IPS-20b (cell line): Measurements from ENCODE around the gene COL6A2.

Experiments used
- H3K27ac ChIP-seq: one replicate; pipeline ENCODE4 v1.5.1; 2013; ENCODE audit warnings: low read length
- H3K27me3 ChIP-seq: 2 replicates; pipeline ENCODE4 v1.6.1; 2013; ENCODE audit warnings: mild to moderate bottlenecking, low read length, inconsistent platforms; ENCODE audit not compliant: insufficient read depth
- H3K36me3 ChIP-seq: 2 replicates; pipeline ENCODE4 v1.6.1; 2013; ENCODE audit warnings: low read depth, mild to moderate bottlenecking, inconsistent platforms, low read length, moderate library complexity; ENCODE audit not compliant: insufficient read depth
- H3K4me1 ChIP-seq: 2 replicates; pipeline ENCODE4 v1.6.1; 2013; ENCODE audit warnings: mild to moderate bottlenecking, control low read depth, inconsistent platforms, low read length, moderate library complexity; ENCODE audit not compliant: insufficient read depth
- H3K4me3 ChIP-seq: 2 replicates; pipeline ENCODE4 v1.5.1; 2013; ENCODE audit warnings: mild to moderate bottlenecking, low read length, inconsistent platforms
- H3K9ac ChIP-seq: 2 replicates; pipeline ENCODE4 v1.6.1; 2013; ENCODE audit warnings: low read depth, mild to moderate bottlenecking, inconsistent platforms, low read length, moderate library complexity
- H3K9me3 ChIP-seq: 2 replicates; pipeline ENCODE4 v1.6.1; 2013; ENCODE audit warnings: mild to moderate bottlenecking, low read depth, low read length, inconsistent platforms; ENCODE audit not compliant: insufficient read depth

Gene COL6A2

GRCh38 chr21:46148106-46148505 is 50.2 kb downstream of the COL6A2 start:
- Histone ChIP-seq H3K27ac (no peak overlapping the region), H3K9ac (no peak overlapping the region), H3K36me3 (no peaks in the 10 kb centered on the region), H3K4me1 (peaks cover 5% of the 10 kb centered on the region; the same call in 1 of the 2 replicates), H3K4me3 (no peak overlapping the region), H3K9me3 (no peaks in the 10 kb centered on the region), H3K27me3 (no peaks in the 10 kb centered on the region)

DNA sequence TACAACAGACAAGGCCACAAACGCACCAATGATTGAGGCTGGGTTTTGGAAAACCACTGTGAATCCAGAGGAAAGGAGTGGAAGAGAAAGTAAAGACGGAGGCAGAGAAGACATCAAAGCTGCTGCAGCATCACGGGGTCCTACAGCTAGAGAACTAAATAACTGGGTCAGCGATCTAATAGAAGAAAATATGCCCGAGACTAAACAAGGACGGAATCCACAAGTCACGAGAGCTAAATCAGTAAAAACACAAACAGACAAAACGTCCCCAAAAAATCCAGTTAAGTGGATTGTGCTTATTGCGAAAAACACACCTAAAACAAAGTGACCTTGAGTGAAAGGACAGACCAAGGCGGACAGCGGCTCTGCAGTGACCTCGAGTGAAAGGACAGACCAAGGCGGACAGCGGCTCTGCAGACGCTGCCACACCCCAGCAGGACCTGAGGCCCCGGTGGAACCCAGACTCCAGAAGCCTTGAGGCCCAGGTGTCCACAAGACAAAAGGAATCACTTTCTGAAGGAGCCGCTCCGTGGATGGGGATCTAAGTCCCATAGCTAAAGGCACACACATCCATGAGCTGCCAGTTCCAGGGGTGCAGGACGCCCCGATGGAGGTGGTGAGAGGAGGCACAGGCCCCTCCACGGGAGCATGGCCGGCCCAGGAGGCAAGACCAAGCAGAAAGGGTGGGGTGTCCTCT is 51.4 kb downstream of the COL6A2 start:
- H3K9me3 ChIP-seq = no peaks in the 10 kb centered on the region
- no peak overlapping the region for H3K27ac ChIP-seq
- peaks cover 5% of the 10 kb centered on the region; the same call in 1 of the 2 replicates for H3K4me1 ChIP-seq
- no peak overlapping the region for H3K4me3 ChIP-seq
- H3K36me3 ChIP-seq = no peaks in the 10 kb centered on the region
- H3K27me3 ChIP-seq = no peaks in the 10 kb centered on the region
- no peak overlapping the region for H3K9ac ChIP-seq

GRCh38 chr21:46150073-46150472 is 52.2 kb downstream of the COL6A2 start:
- Histone ChIP-seq H3K36me3 (no peaks in the 10 kb centered on the region), H3K27me3 (no peaks in the 10 kb centered on the region), H3K27ac (no peak overlapping the region), H3K4me3 (no peak overlapping the region), H3K9me3 (no peaks in the 10 kb centered on the region), H3K4me1 (peaks cover 5% of the 10 kb centered on the region; the same call in 1 of the 2 replicates), H3K9ac (no peak overlapping the region)

DNA sequence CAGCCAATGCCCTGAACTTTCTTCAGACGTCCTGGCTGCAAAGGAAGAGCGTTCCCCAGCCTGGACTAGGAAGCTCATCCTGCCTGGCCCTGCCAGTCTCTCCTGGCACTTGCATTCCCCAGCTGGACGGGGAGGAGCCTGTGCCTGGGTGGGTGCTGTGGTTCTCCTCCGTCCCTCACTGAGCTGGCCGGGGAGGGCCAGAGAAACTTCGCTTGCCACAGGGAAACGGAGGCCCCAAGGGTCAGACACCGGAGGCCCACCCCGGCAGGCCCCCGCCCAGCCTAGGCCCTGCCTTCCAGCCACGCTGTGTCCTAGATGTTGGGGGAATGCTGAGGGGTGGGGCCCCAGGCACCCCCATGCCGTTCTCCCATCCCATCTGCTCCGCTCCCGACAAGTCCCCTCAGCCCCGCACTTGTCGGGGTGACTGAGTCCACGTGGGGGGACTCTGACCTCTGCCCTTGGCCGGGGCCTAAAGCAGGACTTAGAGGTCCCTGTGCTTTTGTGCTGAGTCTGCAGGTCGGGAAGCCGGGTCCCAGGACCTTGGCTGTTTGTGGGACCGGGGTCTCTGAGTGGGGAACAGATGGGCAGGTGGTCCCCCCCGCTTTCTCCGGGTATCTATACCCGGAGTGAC is 52.7 kb downstream of the COL6A2 start:
- H3K27me3 ChIP-seq = no peaks in the 10 kb centered on the region
- H3K9me3 ChIP-seq = no peaks in the 10 kb centered on the region
- no peak overlapping the region for H3K4me3 ChIP-seq
- peaks cover 5% of the 10 kb centered on the region; the same call in 1 of the 2 replicates for H3K4me1 ChIP-seq
- H3K27ac ChIP-seq = no peak overlapping the region
- no peaks in the 10 kb centered on the region for H3K36me3 ChIP-seq
- H3K9ac ChIP-seq = no peak overlapping the region

GRCh38 chr21:46151261-46151988 is 53.5 kb downstream of the COL6A2 start:
- Histone ChIP-seq H3K27ac (no peak overlapping the region), H3K9ac (no peak overlapping the region), H3K27me3 (no peaks in the 10 kb centered on the region), H3K9me3 (no peaks in the 10 kb centered on the region), H3K4me3 (no peak overlapping the region), H3K4me1 (peaks cover 5% of the 10 kb centered on the region; the same call in 1 of the 2 replicates), H3K36me3 (0 out of 2 replicates have a peak, but pooled peaks cover under 1% of the 10 kb centered on the region)

DNA sequence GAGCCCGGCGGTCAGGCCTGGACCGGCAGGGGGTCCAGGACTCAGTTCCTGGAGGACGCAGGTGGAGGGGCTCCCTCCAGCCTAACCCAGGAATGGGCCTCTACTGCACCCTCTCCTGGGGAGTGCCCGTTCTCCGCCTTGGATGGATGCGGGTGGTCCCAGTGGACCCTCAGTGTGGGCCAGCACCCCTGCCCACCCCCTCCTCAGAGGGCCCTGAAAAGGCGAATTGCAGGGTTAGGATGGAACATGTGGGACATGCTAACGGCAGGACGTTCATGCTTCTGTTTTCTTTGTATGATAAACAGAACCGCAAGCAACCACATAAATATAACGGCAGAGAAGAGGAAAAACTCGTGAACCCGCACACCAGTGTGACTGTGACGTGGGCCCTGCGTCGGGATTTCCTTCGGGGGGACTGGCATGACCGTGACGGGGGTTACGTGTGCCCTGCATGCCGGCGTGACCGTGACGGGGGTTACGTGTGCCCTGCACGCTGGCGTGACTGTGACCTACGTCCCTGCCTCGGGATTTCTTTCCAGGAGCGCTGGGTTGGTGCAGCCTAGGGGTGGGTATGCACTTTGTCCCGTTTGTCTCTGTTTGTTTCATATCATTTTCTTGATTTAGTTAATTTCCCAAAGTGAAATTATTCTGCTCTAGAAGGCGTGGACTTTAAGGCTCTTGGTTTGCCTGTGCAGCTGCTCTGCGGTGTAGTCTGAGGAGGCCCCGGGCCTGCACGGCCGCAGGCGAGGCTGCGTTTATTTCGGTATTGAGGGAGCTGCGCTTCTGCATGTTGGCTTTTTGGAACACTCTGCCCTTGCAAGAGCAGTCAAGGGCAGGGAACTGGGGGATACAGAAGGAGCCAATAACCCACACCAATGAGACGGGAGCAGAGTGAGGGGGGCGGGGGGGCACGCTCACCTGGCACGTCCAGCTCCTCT is 54.3 kb downstream of the COL6A2 start:
- H3K9me3 ChIP-seq = no peaks in the 10 kb centered on the region
- no peaks in the 10 kb centered on the region for H3K27me3 ChIP-seq
- peak overlapping the region; percentile 23 for H3K27ac ChIP-seq
- peaks cover 5% of the 10 kb centered on the region; the same call in 1 of the 2 replicates for H3K4me1 ChIP-seq
- no peak overlapping the region for H3K4me3 ChIP-seq
- peak overlapping the region; percentile 45; the same call in 1 of the 2 replicates for H3K9ac ChIP-seq
- H3K36me3 ChIP-seq = 0 out of 2 replicates have a peak, but pooled peaks cover 3% of the 10 kb centered on the region

- H3K4me1 ChIP-seq = peaks cover 5% of the 10 kb centered on the region; the same call in 1 of the 2 replicates
- H3K4me3 ChIP-seq = no peak overlapping the region
- H3K9ac ChIP-seq = peak overlapping the region; percentile 45; the same call in 1 of the 2 replicates
- 0 out of 2 replicates have a peak, but pooled peaks cover 3% of the 10 kb centered on the region for H3K36me3 ChIP-seq
- H3K27me3 ChIP-seq = no peaks in the 10 kb centered on the region
- no peaks in the 10 kb centered on the region for H3K9me3 ChIP-seq
- H3K27ac ChIP-seq = peak overlapping the region; percentile 36
These were observed 55.0 kb downstream of the COL6A2 start for GRCh38 chr21:46152927-46153246.

GRCh38 chr21:46153247-46154154 is 55.6 kb downstream of the COL6A2 start:
- Histone ChIP-seq H3K9me3 (no peaks in the 10 kb centered on the region), H3K27ac (peak overlapping the region; percentile 36), H3K4me3 (no peak overlapping the region), H3K36me3 (0 out of 2 replicates have a peak, but pooled peaks cover 3% of the 10 kb centered on the region), H3K27me3 (no peaks in the 10 kb centered on the region), H3K4me1 (peaks cover 5% of the 10 kb centered on the region; the same call in 1 of the 2 replicates), H3K9ac (peak overlapping the region; percentile 45; the same call in 1 of the 2 replicates)

DNA sequence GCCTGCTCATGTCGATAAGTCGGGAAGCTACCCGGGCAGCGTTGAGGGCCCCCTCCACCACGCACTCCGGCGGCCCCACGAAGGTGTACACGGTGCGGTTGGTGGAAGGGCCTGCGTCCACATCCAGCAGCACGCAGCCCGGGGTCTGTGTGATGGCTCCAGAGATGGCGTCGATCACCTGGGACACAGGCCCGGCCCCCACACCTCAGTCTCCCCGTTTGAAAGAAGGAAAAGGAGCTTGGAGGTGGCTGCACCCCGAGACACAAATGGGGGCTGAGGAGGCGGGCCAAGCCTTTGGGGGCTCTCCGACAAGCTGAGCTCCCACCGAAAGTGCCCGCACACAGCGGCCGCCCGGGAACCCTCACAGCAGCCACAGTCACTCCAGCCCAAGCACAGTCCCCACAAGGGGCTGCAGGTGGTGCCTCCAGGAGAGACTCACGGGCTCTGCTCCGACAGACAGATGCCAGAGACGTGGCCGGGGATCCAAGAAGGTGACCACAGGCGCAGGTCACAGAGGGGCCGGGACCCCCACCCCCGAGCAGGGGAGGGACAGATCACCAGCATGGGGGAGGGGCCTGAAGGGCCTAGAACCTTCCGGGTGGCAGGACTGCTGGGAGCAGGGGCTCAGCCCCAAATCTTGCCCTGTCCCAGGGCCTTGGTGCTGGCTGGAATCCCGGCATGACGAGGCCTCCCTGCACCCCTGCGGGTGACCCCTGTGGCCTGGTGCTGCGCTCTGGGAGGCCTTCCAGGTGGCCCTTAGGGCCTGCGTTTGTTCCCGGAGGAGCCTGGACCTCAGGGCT is 56.4 kb downstream of the COL6A2 start:
- Histone ChIP-seq H3K9ac (no peak overlapping the region), H3K9me3 (no peaks in the 10 kb centered on the region), H3K4me3 (no peak overlapping the region), H3K27ac (no peak overlapping the region), H3K27me3 (no peaks in the 10 kb centered on the region), H3K36me3 (0 out of 2 replicates have a peak, but pooled peaks cover 3% of the 10 kb centered on the region), H3K4me1 (peaks cover 5% of the 10 kb centered on the region; the same call in 1 of the 2 replicates)
